Aorta (tissue), 5 donors: ENCODE measurements around the gene MYCN. TPM values are rescaled to one million over a fixed set of nuclear protein-coding genes. Genes with fewer than 3 reads are reported as not detected.
A peak's percentile ranks its signal among the peaks of the same experiment; 100 is the strongest.

Source experiments
- ATAC-seq: fragments of 200-7000 bp; cut with Tn5 transposase; one replicate; pipeline ENCODE4 v1.9.1; 2022; ENCODE audit warnings: moderate library complexity; ENCODE audit not compliant: low FRiP score
- DNase-seq, 2 donors: peaks; one replicate each; pipeline ENCODE4 v3.0.0-alpha.2; 2020
- H3K27ac ChIP-seq, 2 donors: one replicate each; pipeline ENCODE4 v1.5.1; 2013; ENCODE audit warnings: low read length in 2 of 2, mild to moderate bottlenecking in 2 of 2, moderate library complexity in 2 of 2, control low read depth in 1 of 2, inconsistent platforms in 1 of 2, low read depth in 1 of 2
- H3K27me3 ChIP-seq, 2 donors: one replicate each; pipeline ENCODE4 v1.6.1; 2013; ENCODE audit warnings: control low read depth in 1 of 2, low read length in 1 of 2, mild to moderate bottlenecking in 1 of 2, moderate library complexity in 1 of 2; ENCODE audit not compliant: insufficient read depth in 2 of 2, control insufficient read depth in 1 of 2
- H3K36me3 ChIP-seq, 2 donors: one replicate each; pipeline ENCODE4 v1.6.1; 2013; ENCODE audit warnings: control low read depth in 1 of 2, low read length in 1 of 2, mild to moderate bottlenecking in 1 of 2; ENCODE audit not compliant: insufficient read depth in 2 of 2, control insufficient read depth in 1 of 2
- H3K4me1 ChIP-seq, 2 donors: one replicate each; pipeline ENCODE4 v1.6.1; 2013; ENCODE audit warnings: low read length in 2 of 2, control low read depth in 1 of 2, mild to moderate bottlenecking in 1 of 2, moderate library complexity in 1 of 2; ENCODE audit not compliant: insufficient read depth in 2 of 2, control insufficient read depth in 1 of 2
- H3K4me3 ChIP-seq, 2 donors: one replicate each; pipeline ENCODE4 v1.5.1; 2013; ENCODE audit warnings: low read length in 2 of 2, control low read depth in 1 of 2, mild to moderate bottlenecking in 1 of 2
- H3K9me3 ChIP-seq: one replicate; pipeline ENCODE4 v1.6.1; 2013; ENCODE audit warnings: mild to moderate bottlenecking, low read length; ENCODE audit not compliant: control insufficient read depth
- WGBS, 2 donors: extraction: QIAGEN DNeasy Blood & Tissue Kit; methylation state at CpG; one replicate each; pipeline ENCODE4 v1.1.7; 2013; 5-methylcytosine and 5-hydroxymethylcytosine counted together
- intact Hi-C, 2 donors: fragments of 100-400 bp; cut with DNase I; formaldehyde crosslinking; loops; one replicate each; pipeline versions ENCODE4 v1.14.2 to v1.15.0; 2022
- long read RNA-seq, 2 donors: library from polyadenylated mRNA; unstranded; transcript quantifications; one replicate each; pipeline ENCODE4 v2.0.0, GENCODE V29; 2020 to 2021
- polyA plus RNA-seq, 2 donors: library from polyadenylated mRNA; stranded (reverse); fragments of 200-250 nt; gene quantifications; one replicate each; pipeline ENCODE4 v1.2.3, GENCODE V29; 2013
- total RNA-seq, 2 donors: library from RNA; stranded (reverse); fragmentation: NEBNext Ultra II Directional; extraction: Animal tissue kit (Norgen Biotek cat#: 25700); gene quantifications; one replicate each; pipeline ENCODE4 v1.2.1, GENCODE V29; 2021
- donor health status: healthy with polysubstance abuse.
- donor health status: Bipolar disorder and iron deficiency.
- donor health status: DM: no; HTN: no; CAD: no.
- donor health status: DM: no; HTN: no; CAD: no.
- donor health status: DM: yes; HTN: yes; CAD: no.

The MYCN gene
- total RNA-seq (1 to 10 TPM in 1 of 2 donors, under 1 TPM in 1; 0.45 to 2.1 TPM), polyA plus RNA-seq (under 1 TPM in 1 of 2 donors, not detected in 1; 0.26 TPM)
- long read RNA-seq, donor 1: 0 reads
- long read RNA-seq, donor 2, partial matches to known transcripts: 1 of 1 reads
- long read RNA-seq, donor 2, other reads (novel, unspliced or antisense): 0 of 1 reads

DNA sequence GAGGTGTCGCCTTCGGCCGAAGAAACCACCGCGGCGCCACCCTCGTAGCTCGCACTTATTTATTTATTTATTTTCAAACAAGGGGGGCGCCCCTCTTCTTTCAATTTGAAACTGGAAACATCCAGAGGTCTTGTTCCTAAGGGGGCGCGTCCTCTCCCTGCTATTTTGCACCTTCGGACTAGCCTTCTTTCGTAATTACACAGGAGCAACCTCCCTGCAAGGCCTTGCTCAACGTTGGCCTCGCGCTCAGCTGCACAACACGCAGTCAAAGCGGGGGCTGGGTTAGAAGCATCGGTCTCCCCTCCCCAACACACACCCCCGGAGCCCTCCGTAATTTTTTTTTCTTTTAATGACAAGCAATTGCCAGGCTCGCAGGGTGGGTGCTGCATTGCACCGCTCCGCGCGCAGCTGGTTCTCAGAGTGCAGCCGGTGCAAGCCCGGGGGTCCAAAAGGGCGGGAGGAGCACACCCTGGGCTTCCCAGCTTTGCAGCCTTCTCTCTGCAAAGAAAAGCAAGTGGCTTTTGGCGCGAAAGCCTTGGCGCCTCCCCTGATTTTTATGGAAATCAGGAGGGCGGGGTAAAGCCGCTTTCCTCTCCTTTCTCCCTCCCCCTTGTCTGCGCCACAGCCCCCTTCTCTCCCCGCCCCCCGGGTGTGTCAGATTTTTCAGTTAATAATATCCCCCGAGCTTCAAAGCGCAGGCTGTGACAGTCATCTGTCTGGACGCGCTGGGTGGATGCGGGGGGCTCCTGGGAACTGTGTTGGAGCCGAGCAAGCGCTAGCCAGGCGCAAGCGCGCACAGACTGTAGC is at the start of gene MYCN:
MYCN (plus strand) TSS at position 697 of the 807 bp plus-strand sequence. CDS start 1,515 bp downstream, outside the sequence.
- no peaks in the 10 kb centered on the region for H3K27me3 ChIP-seq

DNA sequence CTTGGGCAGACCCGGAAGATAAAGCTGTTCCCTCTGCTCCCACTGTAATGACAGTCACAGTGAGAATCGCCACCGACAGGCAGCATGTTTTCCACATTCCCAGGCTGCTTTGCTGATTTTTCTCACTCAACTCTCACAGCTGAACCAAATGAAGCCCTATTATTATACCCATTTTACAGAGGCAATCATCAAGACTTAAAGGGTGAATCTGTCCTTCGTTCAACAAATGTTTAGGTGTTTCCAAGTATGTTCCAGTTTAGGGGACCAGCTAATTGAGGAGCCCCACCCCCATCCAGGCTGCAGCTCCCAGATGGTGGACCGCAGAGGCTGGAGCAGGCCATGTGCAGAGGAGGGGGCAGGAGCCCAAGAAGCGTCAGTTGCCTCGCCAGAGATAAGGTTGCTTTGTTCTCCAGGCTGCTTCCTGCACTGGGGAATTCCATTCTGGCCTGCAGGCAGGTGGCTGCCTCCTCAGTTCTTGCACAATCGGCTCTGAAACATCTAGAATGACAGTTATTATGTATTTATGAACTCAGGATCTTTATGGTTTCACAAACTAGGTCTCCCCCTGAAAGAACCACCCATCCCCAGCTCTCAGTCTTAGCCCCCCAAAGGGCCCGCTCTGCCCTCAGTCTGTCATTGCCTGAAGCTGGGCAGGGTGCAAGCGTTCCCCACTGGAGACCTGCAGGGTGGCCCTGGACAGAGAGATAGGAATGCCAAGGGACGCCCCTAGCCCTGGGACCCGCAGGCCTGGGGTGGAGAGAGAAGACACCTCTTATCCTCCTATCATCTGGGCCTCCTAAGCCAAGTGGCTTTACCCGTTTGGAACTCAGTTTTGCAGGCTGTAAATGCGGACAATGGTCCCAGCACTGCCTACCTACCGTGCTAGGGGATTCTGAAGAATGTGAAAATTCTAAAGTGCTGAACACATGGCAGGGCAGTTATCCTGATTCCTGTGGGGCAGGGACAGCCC is 49.1 kb upstream of the MYCN start:
- DNase-seq (no peak), ATAC-seq (no peak)
- H3K4me3 ChIP-seq: no peak overlapping the region
- H3K27ac ChIP-seq: no peak overlapping the region
- no peaks in the 10 kb centered on the region for H3K27me3 ChIP-seq
- 76 to 81% methylated on average over 15 of the region's 15 CpGs for WGBS, 2 donors
- no peaks in the 10 kb centered on the region for H3K4me1 ChIP-seq
- peaks cover 2% of the 10 kb centered on the region for H3K9me3 ChIP-seq
- H3K36me3 ChIP-seq: no peaks in the 10 kb centered on the region
- intact Hi-C loops: no loop called here

More for the DNA sequence above, at the start of gene MYCN:
- H3K27ac ChIP-seq: no peak within 1 kb of the TSS
- ATAC-seq (no peak), DNase-seq (no peak)
- H3K36me3 ChIP-seq: no peaks in the 10 kb centered on the region
- intact Hi-C loops: loop anchor here in 1 of 2 donors (10.0 kb wide), 1 partner anchor 665 kb away; no protein-coding TSS in a partner anchor
- H3K4me1 ChIP-seq: no peaks in the 10 kb centered on the region
- WGBS, 2 donors: 1% methylated on average over 44 to 47 of the region's 47 CpGs
- H3K4me3 ChIP-seq: peak within 1 kb of the TSS; percentile 23 to 33
- no peaks in the 10 kb centered on the region for H3K9me3 ChIP-seq

DNA sequence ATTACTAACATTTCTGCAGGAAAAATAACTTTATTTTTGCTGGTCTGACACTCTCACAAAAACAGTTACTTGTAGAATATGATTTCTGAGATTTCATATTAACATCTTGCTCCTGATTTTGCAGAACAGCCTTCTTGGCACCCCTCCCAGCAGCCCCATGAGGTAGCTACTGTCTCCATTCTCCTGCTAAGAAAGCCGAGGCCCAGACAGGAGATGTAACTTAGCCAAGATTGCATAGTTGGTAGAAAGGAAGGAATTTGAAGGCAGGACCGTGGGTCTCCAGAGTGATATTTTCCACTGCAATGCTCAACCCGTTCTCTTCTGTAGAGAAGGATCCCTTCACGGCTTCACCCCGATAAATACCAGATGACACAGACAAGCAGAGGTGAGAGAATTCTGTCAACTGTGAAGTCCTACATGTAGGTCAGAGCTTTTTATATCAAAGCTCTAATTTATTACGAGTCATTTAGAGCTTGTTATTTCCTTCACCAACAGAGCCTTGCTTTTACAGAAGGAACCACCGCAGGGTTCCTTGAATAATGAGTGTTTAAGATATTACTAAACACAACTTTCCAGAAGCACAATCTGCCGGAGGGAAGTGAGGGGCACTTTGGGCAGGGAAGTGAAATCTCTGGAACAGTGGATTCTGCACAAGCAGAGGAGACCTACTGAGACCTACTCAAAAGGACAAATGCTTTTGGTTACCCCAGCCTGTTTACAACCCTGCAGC is 48.0 kb upstream of the MYCN start:
- no peak for DNase-seq
- Histone ChIP-seq H3K9me3 (peaks cover 3% of the 10 kb centered on the region), H3K27me3 (no peaks in the 10 kb centered on the region), H3K4me1 (no peaks in the 10 kb centered on the region), H3K36me3 (no peaks in the 10 kb centered on the region), H3K27ac (no peak overlapping the region), H3K4me3 (no peak overlapping the region)
- 33 to 47% methylated on average over 8 of the region's 8 CpGs for WGBS, 2 donors
- ATAC-seq: no peak
- intact Hi-C loops: no loop called here

DNA sequence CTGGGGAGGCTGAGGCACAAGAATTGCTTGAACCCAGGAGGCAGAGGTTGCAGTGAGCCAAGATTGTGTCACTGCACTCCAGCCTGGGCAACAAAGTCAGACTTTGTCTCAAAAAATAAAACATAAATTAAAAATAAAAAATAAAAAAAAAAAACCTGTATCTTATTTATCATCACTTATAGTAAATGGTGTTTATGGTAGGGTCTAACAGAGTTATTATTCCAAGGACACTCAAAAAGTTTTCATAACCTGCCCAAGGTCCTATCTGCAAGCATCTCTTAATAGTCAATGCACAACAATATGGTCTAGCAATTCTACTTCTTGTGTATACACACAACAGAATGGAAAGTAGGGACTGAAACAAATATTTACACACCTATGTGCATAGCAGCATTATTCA is 47.3 kb upstream of the MYCN start:
- H3K36me3 ChIP-seq: no peaks in the 10 kb centered on the region
- no peaks in the 10 kb centered on the region for H3K4me1 ChIP-seq
- peaks cover 5% of the 10 kb centered on the region for H3K9me3 ChIP-seq
- no peaks in the 10 kb centered on the region for H3K27me3 ChIP-seq
- intact Hi-C loops: no loop called here
- ATAC-seq (no peak), DNase-seq (no peak)
- H3K4me3 ChIP-seq: no peak overlapping the region
- no peak overlapping the region for H3K27ac ChIP-seq

DNA sequence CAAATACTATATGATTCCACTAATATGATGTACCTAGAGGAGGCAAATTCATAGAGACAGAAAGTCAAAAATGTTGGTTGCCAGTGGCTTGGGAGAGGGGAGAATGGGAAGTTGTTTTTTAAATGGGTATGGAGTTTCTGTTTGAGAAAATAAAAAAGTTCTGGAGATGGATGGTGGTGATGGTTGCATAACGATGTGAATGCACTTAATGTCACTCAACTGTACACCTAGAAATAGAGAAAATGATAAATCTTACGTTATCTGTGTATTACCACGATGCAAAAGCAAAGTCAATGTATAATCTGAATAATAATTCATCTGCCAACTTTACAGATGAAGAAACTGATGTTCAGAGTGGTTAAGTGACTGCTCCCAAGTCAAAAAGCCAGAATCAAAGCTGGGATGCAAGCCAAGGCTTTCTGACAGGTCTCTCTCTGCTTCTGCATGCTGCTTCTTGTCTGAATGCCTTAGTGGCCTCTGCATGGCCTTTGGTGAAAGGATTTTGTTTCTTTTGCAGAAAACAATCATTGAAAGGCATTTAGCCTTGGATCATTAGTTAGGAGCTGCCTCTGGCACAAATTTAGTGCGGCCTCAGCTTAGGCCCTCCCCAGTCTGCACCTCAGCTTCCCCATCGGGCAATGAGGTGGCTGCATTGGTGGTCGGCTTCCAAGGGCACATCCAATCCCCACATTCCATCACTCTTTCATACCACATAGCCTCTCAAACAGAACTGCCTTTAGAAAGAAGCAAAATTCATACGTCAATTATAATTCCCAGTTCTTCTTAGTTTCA is 46.5 kb upstream of the MYCN start:
- no peak for DNase-seq
- intact Hi-C loops: no loop called here
- Histone ChIP-seq H3K27ac (no peak overlapping the region), H3K4me3 (no peak overlapping the region), H3K36me3 (no peaks in the 10 kb centered on the region), H3K4me1 (no peaks in the 10 kb centered on the region), H3K27me3 (no peaks in the 10 kb centered on the region), H3K9me3 (peaks cover 7% of the 10 kb centered on the region)
- 73 to 81% methylated on average over 7 of the region's 7 CpGs for WGBS, 2 donors
- ATAC-seq: no peak

DNA sequence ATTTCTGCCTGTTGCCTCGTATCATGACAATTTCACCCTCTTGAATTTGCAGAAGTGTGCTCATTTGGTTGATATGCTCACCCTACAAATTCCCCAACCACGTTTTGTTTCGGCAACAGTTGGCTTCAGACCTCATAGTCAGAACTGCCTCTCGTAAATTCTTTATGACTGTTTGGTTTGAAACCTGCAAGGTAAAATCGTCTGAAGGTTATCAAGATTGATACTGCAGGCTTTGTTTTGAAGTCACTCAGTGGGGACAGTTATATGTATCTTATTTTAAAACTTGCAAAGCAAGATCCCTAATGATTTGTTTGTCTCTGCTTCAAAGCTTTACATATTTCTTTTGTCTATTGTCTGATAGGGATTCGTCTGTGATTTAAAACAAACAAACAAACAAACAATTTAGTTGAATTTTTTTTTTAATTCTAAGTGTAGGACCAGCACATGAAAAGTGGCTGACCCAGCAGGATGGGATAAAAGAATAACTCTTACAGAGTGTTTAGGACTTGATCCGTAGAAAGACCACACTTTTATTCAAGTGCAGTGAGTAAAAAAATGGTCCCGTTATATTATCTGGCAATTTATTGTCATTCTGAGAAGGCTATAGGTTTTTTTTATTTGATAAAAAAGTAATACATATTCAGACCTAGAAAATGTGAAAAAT is 45.7 kb upstream of the MYCN start:
- H3K4me1 ChIP-seq: no peaks in the 10 kb centered on the region
- WGBS, 2 donors: 62 to 68% methylated on average over 8 of the region's 8 CpGs
- H3K9me3 ChIP-seq: peaks cover 9% of the 10 kb centered on the region
- intact Hi-C loops: no loop called here
- no peaks in the 10 kb centered on the region for H3K36me3 ChIP-seq
- ATAC-seq (no peak), DNase-seq (no peak)
- no peak overlapping the region for H3K4me3 ChIP-seq
- no peaks in the 10 kb centered on the region for H3K27me3 ChIP-seq
- H3K27ac ChIP-seq: no peak overlapping the region

DNA sequence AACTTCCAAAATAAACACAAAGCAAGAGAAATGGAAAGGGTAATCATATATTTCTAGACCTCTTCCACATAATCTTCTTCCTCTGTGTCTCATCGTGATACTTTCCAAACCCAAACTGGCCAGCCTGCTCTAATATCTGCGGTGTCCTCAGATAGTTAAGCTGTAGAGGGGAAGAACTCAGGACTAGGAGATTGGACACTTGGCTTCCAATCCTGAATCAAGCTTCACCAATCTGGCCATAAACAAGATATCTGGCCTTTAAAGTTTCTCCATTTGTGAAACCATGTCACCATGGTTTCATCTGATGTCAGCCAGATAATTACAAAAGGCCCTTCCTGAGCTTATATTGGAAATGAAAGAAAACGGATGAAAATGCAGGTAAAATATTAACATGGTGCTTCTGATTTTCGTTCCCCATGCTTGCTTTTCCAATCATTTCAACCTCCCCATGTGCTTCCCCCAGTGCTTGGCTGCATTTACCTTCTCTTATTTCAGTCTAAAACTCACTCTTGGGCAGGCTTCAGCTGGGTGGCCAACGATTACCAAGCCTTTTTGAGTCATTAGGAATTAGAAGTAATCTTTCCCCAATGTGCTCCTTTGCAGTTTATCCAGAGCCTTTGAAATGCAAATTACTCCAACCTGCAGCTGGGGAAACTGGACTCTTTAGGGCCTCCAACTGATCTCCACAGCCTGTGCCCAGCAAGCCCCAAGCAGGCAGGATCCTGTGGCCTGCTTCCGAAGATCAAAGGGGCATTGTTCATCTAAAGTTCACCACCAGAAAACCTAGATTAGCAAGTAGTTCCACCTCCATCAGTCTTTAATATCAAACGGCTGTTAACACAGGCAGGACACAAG is 44.5 kb upstream of the MYCN start:
- ATAC-seq (no peak), DNase-seq (no peak)
- H3K27me3 ChIP-seq: no peaks in the 10 kb centered on the region
- no peak overlapping the region for H3K4me3 ChIP-seq
- H3K4me1 ChIP-seq: no peaks in the 10 kb centered on the region
- H3K36me3 ChIP-seq: no peaks in the 10 kb centered on the region
- H3K27ac ChIP-seq: no peak overlapping the region
- WGBS, 2 donors: 56 to 62% methylated on average over 7 of the region's 7 CpGs
- intact Hi-C loops: no loop called here
- peaks cover 9% of the 10 kb centered on the region for H3K9me3 ChIP-seq
